ENCODE results near the gene ARID3C.

DNA sequence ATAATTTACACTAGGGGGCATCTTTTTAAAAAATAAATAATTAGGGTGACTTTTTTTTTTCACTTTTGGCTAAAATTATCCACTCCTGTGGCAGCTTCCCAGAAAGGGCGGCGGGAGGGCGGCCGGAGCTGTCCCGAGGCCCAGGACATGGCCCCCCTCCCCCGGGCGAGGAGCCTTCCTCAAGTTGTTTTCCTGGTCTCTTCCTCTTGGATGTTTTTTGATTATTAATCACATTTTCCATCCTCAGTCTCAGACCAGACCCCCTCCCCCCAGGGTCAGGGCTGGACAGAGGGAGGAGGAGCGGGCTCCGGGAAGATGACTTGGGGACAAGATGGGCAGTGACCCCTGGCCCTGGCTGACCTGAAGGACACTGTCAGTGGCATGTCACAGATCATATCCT, 34.7 kb downstream of the ARID3C start:
- TF ChIP-seq POLR2A (IDR thresholded peaks at IDR 0.05) (no peak), CTCF (IDR thresholded peaks at IDR 0.05) (no peak), POLR2AphosphoS5 (IDR thresholded peaks at IDR 0.05) (no peak)
